ENCODE data around the gene LSAMP. TPM values are rescaled to one million over a fixed set of nuclear protein-coding genes. Genes with fewer than 3 reads are reported as not detected.

The LSAMP gene
- total and polyA plus RNA-seq, 2 of the 8 experiments (the other 6 are each of a cell fraction or from before 2014, with no cell fraction given), result 1.8 to 5.7 TPM

- no peak overlapping the region for H3K9ac ChIP-seq (replicated peaks in 1 of 4; ENCODE audit: extremely low read depth in 1 of 4, low read depth in 3 of 4, low read length in 3 of 4)
- no peak overlapping the region for H4K91ac ChIP-seq (replicated peaks; ENCODE audit: insufficient read length, low read length)
- no peaks in the 10 kb centered on the region for H3K9me3 ChIP-seq (ENCODE audit: insufficient read depth in 2 of 2, low read depth in 1 of 2, low read length in 1 of 2)
- FAIRE-seq, result no peak
- POLR2A ChIA-PET (ENCODE audit: partially characterized antibody), result no interaction called here
- H3K27me3 ChIP-seq (replicated peaks in 1 of 4; ENCODE audit: control insufficient read depth in 3 of 4, extremely low read depth in 1 of 4, insufficient read depth in 3 of 4, low read length in 3 of 4), result no peaks in the 10 kb centered on the region
- H3K27ac ChIP-seq (ENCODE audit: low read depth, low read length), result no peak overlapping the region
- DNase-seq (ENCODE audit: low read depth in 1 of 2, low spot score in 2 of 2), result no peak
- H4K20me1 ChIP-seq (replicated peaks in 1 of 2; ENCODE audit: control insufficient read depth in 1 of 2, insufficient read depth in 2 of 2, low read length in 2 of 2), result no peaks in the 10 kb centered on the region
- no peaks in the 10 kb centered on the region for H3K79me1 ChIP-seq (ENCODE audit: low read depth, low read length)
- H3K14ac ChIP-seq (ENCODE audit: insufficient read length), result no peak overlapping the region
- no peak overlapping the region for H2BK120ac ChIP-seq (replicated peaks; ENCODE audit: low read depth, low read length)
- no peaks in the 10 kb centered on the region for H3K79me2 ChIP-seq (ENCODE audit: control insufficient read depth in 1 of 2, insufficient read depth in 2 of 2, low read length in 2 of 2)
- H3K23ac ChIP-seq (ENCODE audit: insufficient read length), result no peak overlapping the region
- H2BK12ac ChIP-seq (ENCODE audit: low read depth, low read length), result no peak overlapping the region
- H2AK5ac ChIP-seq (ENCODE audit: low read depth, low read length), result no peak overlapping the region
- H3K4me1 ChIP-seq (replicated peaks in 1 of 4; ENCODE audit: control insufficient read depth in 3 of 4, insufficient read depth in 4 of 4, low read length in 3 of 4), result no peaks in the 10 kb centered on the region; a peak in 1 of 7 replicates
- no peak overlapping the region for H4K5ac ChIP-seq (ENCODE audit: insufficient read length, low read depth, low read length)
- no peak overlapping the region for H3K56ac ChIP-seq (replicated peaks; ENCODE audit: insufficient read length, low read depth, low read length)
- no peak overlapping the region for H2BK5ac ChIP-seq (ENCODE audit: low read depth, low read length)
- H3K4me3 ChIP-seq (ENCODE audit: extremely low read depth in 1 of 4, insufficient read depth in 2 of 4, low read depth in 3 of 4, low read length in 4 of 4), result no peak overlapping the region
- H3K18ac ChIP-seq (ENCODE audit: extremely low read depth, low read length), result no peak overlapping the region
- no peak overlapping the region for H2BK15ac ChIP-seq (ENCODE audit: low read length)
- H3K36me3 ChIP-seq (ENCODE audit: control insufficient read depth in 2 of 4, insufficient read depth in 4 of 4, low read length in 3 of 4), result no peaks in the 10 kb centered on the region
- no peaks in the 10 kb centered on the region for H3K23me2 ChIP-seq (ENCODE audit: low read depth, low read length)
- no peak overlapping the region for H2BK20ac ChIP-seq (ENCODE audit: low read length)
- CTCF ChIA-PET (ENCODE audit: partially characterized antibody), result interaction anchor here (1.5 kb wide), 1 partner anchor 9 kb away, joined by 5 read pairs; no protein-coding TSS in a partner anchor
- no peak overlapping the region for H2AFZ ChIP-seq (ENCODE audit: low read length)
- no peak overlapping the region for H3K4me2 ChIP-seq (ENCODE audit: insufficient read depth in 1 of 2, low read depth in 2 of 2, low read length in 2 of 2)
- H4K8ac ChIP-seq (ENCODE audit: extremely low read depth, insufficient read depth, low read length), result no peak overlapping the region
- H3K4ac ChIP-seq (replicated peaks; ENCODE audit: insufficient read length, low read depth, low read length), result no peak overlapping the region
- TF ChIP-seq POLR2AphosphoS5 (IDR thresholded peaks at IDR 0.05; ENCODE audit: low read depth, low read length) (no peak), JUND (IDR thresholded peaks at IDR 0.05; ENCODE audit: low read length) (no peak), CREB1 (IDR thresholded peaks at IDR 0.05) (no peak), HDAC6 (IDR thresholded peaks at IDR 0.05; ENCODE audit: low read depth, low read length) (no peak), KDM5A (IDR thresholded peaks at IDR 0.05; ENCODE audit: low read length) (no peak), SIRT6 (IDR thresholded peaks at IDR 0.05; ENCODE audit: low read length) (no peak), PHF8 (conservative IDR thresholded peaks at IDR 0.05; ENCODE audit: low read depth, low read length) (no peak), RAD21 (IDR thresholded peaks at IDR 0.05 in 1 of 2, conservative IDR thresholded peaks at IDR 0.05 in 1 of 2; ENCODE audit: low read depth in 2 of 2, low read length in 2 of 2) (no peak), NRF1 (IDR thresholded peaks at IDR 0.05; ENCODE audit: low read depth, low read length) (no peak)
Measured at GRCh38 chr3:116165641-116166040, 279.6 kb downstream of the LSAMP start.

Data from H1 (cell line).